H1 (cell line): ENCODE data around the gene ASTN2. TPM values are rescaled to one million over a fixed set of nuclear protein-coding genes. Genes with fewer than 3 reads are reported as not detected.

ENCODE experiments used
- CTCF ChIA-PET: fragments of 300-600 bp; sonication (Branson Sonifier 250); formaldehyde crosslinking; loops from one replicate; lab custom pipeline; 2021; ENCODE audit not compliant: partially characterized antibody; lab: Charles Lee
- POLR2A ChIA-PET: fragments of 300-600 bp; sonication (Branson Sonifier 250); formaldehyde crosslinking; loops from one replicate; lab custom pipeline; 2021; ENCODE audit warnings: inconsistent platforms; ENCODE audit not compliant: partially characterized antibody; lab: Charles Lee
- DNase-seq, 2 experiments: peaks; one replicate each; pipeline versions ENCODE4 v3.0.0 to v3.0.0-alpha.2; 2010 to 2022; ENCODE audit warnings: low spot score in 2 of 2, low read depth in 1 of 2, mixed read lengths in 1 of 2
- FAIRE-seq: peaks from 2 replicates; lab custom pipeline; 2011; peaks lifted over from hg19 to GRCh38; lab: Jason Lieb, UNC
- H2AFZ ChIP-seq: 2 replicates; pipeline ENCODE4 v1.8.1; 2012; ENCODE audit warnings: low read length, inconsistent platforms
- H2AK5ac ChIP-seq: 2 replicates; pipeline ENCODE4 v1.6.1; 2013; ENCODE audit warnings: low read depth, low read length
- H2BK120ac ChIP-seq: replicated peaks from 2 replicates; pipeline ENCODE3; 2013; ENCODE audit warnings: low read depth, low read length, inconsistent platforms
- H2BK12ac ChIP-seq: 2 replicates; pipeline ENCODE4 v1.6.1; 2013; ENCODE audit warnings: low read depth, low read length
- H2BK15ac ChIP-seq: 2 replicates; pipeline ENCODE4 v1.6.1; 2013; ENCODE audit warnings: low read length
- H2BK20ac ChIP-seq: 2 replicates; pipeline ENCODE4 v1.6.1; 2013; ENCODE audit warnings: low read length
- H2BK5ac ChIP-seq: 2 replicates; pipeline ENCODE4 v1.6.1; 2013; ENCODE audit warnings: low read depth, low read length
- H3K14ac ChIP-seq: 2 replicates; pipeline ENCODE4 v1.6.1; 2013; ENCODE audit warnings: inconsistent platforms; ENCODE audit not compliant: insufficient read length
- H3K18ac ChIP-seq: 2 replicates; pipeline ENCODE4 v1.6.1; 2013; ENCODE audit warnings: low read length; ENCODE audit errors: extremely low read depth
- H3K23ac ChIP-seq: 2 replicates; pipeline ENCODE4 v1.6.1; 2013; ENCODE audit warnings: inconsistent platforms; ENCODE audit not compliant: insufficient read length
- H3K23me2 ChIP-seq: 2 replicates; pipeline ENCODE4 v1.6.1; 2013; ENCODE audit warnings: low read depth, low read length
- H3K27ac ChIP-seq: 2 replicates; pipeline ENCODE4 v1.6.1; 2011; ENCODE audit warnings: low read depth, low read length, inconsistent platforms
- H3K27me3 ChIP-seq, 4 experiments: replicated peaks in 1 of 4; 1 replicate in 1 of 4; 2 replicates in 3 of 4; pipeline versions ENCODE4 v1.6.1 to v1.8.1; 2011 to 2013; ENCODE audit warnings: low read length in 3 of 4, mild to moderate bottlenecking in 3 of 4, inconsistent platforms in 2 of 4, mixed read lengths in 2 of 4, moderate library complexity in 1 of 4; ENCODE audit not compliant: control insufficient read depth in 3 of 4, insufficient read depth in 3 of 4; ENCODE audit errors: extremely low read depth in 1 of 4
- H3K36me3 ChIP-seq, 4 experiments: 2 replicates each; pipeline versions ENCODE4 v1.6.1 to v1.8.1; 2011 to 2013; ENCODE audit warnings: mild to moderate bottlenecking in 4 of 4, low read length in 3 of 4, moderate library complexity in 2 of 4, control low read depth in 1 of 4, inconsistent platforms in 1 of 4; ENCODE audit not compliant: insufficient read depth in 4 of 4, control insufficient read depth in 2 of 4
- H3K4ac ChIP-seq: replicated peaks from 2 replicates; pipeline ENCODE3; 2013; ENCODE audit warnings: low read length, low read depth, mixed read lengths, inconsistent platforms; ENCODE audit not compliant: insufficient read length
- H3K4me1 ChIP-seq, 4 experiments: replicated peaks in 1 of 4; 1 replicate in 1 of 4; 2 replicates in 3 of 4; pipeline versions ENCODE4 v1.6.1 to v1.8.1; 2011 to 2013; ENCODE audit warnings: low read length in 3 of 4, inconsistent platforms in 2 of 4, mixed read lengths in 1 of 4; ENCODE audit not compliant: insufficient read depth in 4 of 4, control insufficient read depth in 3 of 4
- H3K4me2 ChIP-seq, 2 experiments: 2 replicates each; pipeline versions ENCODE4 v1.6.1 to v1.8.1; 2011 to 2013; ENCODE audit warnings: low read depth in 2 of 2, low read length in 2 of 2, control low read depth in 1 of 2, inconsistent platforms in 1 of 2, mild to moderate bottlenecking in 1 of 2; ENCODE audit not compliant: insufficient read depth in 1 of 2
- H3K4me3 ChIP-seq, 4 experiments: fragments of 200-600, 300-600 bp in 1 of 4; sonication (generic), shearing (Covaris generic), sonication (Bioruptor Twin) in 1 of 4; 2 replicates each; pipeline versions ENCODE4 v1.5.1 to v1.8.1; 2011 to 2016; ENCODE audit warnings: low read length in 4 of 4, low read depth in 3 of 4, control low read depth in 2 of 4, inconsistent platforms in 2 of 4, mild to moderate bottlenecking in 2 of 4, mixed read lengths in 1 of 4, moderate library complexity in 1 of 4; ENCODE audit not compliant: insufficient read depth in 2 of 4; ENCODE audit errors: extremely low read depth in 1 of 4
- H3K56ac ChIP-seq: replicated peaks from 2 replicates; pipeline ENCODE3; 2013; ENCODE audit warnings: low read depth, mild to moderate bottlenecking, mixed read lengths, low read length, inconsistent platforms; ENCODE audit not compliant: insufficient read length
- H3K79me1 ChIP-seq: 2 replicates; pipeline ENCODE4 v1.6.1; 2013; ENCODE audit warnings: low read depth, low read length, control low read depth
- H3K79me2 ChIP-seq, 2 experiments: 2 replicates each; pipeline versions ENCODE4 v1.6.1 to v1.8.1; 2012 to 2013; ENCODE audit warnings: low read length in 2 of 2, mild to moderate bottlenecking in 2 of 2, inconsistent platforms in 1 of 2; ENCODE audit not compliant: insufficient read depth in 2 of 2, control insufficient read depth in 1 of 2
- H3K9ac ChIP-seq, 4 experiments: replicated peaks in 1 of 4; 1 replicate in 1 of 4; 2 replicates in 3 of 4; pipeline versions ENCODE4 v1.6.1 to v1.8.1; 2011 to 2013; ENCODE audit warnings: low read depth in 3 of 4, low read length in 3 of 4, control low read depth in 2 of 4, mild to moderate bottlenecking in 2 of 4, moderate library complexity in 2 of 4, inconsistent platforms in 1 of 4; ENCODE audit errors: extremely low read depth in 1 of 4
- H3K9me3 ChIP-seq, 2 experiments: 2 replicates each; pipeline versions ENCODE4 v1.6.1 to v1.8.1; 2012 to 2013; ENCODE audit warnings: mild to moderate bottlenecking in 2 of 2, moderate library complexity in 2 of 2, control low read depth in 1 of 2, inconsistent platforms in 1 of 2, low read depth in 1 of 2, low read length in 1 of 2, mixed read lengths in 1 of 2; ENCODE audit not compliant: insufficient read depth in 2 of 2
- H4K20me1 ChIP-seq, 2 experiments: replicated peaks in 1 of 2; 2 replicates each; pipeline versions ENCODE3 to v1.8.1; 2011 to 2013; ENCODE audit warnings: inconsistent platforms in 2 of 2, low read length in 2 of 2, mild to moderate bottlenecking in 1 of 2; ENCODE audit not compliant: insufficient read depth in 2 of 2, control insufficient read depth in 1 of 2
- H4K5ac ChIP-seq: 2 replicates; pipeline ENCODE4 v1.6.1; 2013; ENCODE audit warnings: low read length, low read depth, mixed read lengths, inconsistent platforms; ENCODE audit not compliant: insufficient read length
- H4K8ac ChIP-seq: 2 replicates; pipeline ENCODE4 v1.8.0; 2013; ENCODE audit warnings: mild to moderate bottlenecking, moderate library complexity, low read length, inconsistent platforms; ENCODE audit not compliant: insufficient read depth; ENCODE audit errors: extremely low read depth
- H4K91ac ChIP-seq: replicated peaks from 2 replicates; pipeline ENCODE3; 2013; ENCODE audit warnings: low read length, mixed read lengths, inconsistent platforms; ENCODE audit not compliant: insufficient read length
- CBX8 ChIP-seq: fragments of 300-800, 300-1000 bp; sonication (generic); IDR thresholded peaks from 2 replicates; pipeline ENCODE4 v1.7.1; 2016; ENCODE audit warnings: low read depth, low read length, borderline replicate concordance
- CHD2 ChIP-seq: IDR thresholded peaks from 2 replicates; pipeline ENCODE4 v1.6.1; 2012; ENCODE audit warnings: low read length, improper control_type of control experiment
- CTBP2 ChIP-seq: IDR thresholded peaks from 2 replicates; pipeline ENCODE4 v1.7.0; 2011; ENCODE audit warnings: borderline replicate concordance, mild to moderate bottlenecking, moderate library complexity, mixed read lengths, low read length; ENCODE audit not compliant: insufficient read depth, insufficient read length
- HDAC6 ChIP-seq: IDR thresholded peaks from one replicate; pipeline ENCODE4 v1.7.1; 2012; ENCODE audit warnings: low read depth, mild to moderate bottlenecking, inconsistent platforms, low read length, moderate library complexity
- KDM4A ChIP-seq: IDR thresholded peaks from one replicate; pipeline ENCODE4 v1.7.1; 2012; ENCODE audit warnings: low read depth, mild to moderate bottlenecking, moderate library complexity, low read length, inconsistent platforms; ENCODE audit not compliant: severe bottlenecking
- POLR2AphosphoS5 ChIP-seq: IDR thresholded peaks from 2 replicates; pipeline ENCODE4 v1.6.1; 2011; ENCODE audit warnings: low read depth, low read length
- SUZ12 ChIP-seq: fragments of 200-600 bp; sonication (generic); IDR thresholded peaks from 2 replicates; pipeline ENCODE4 v1.6.1; 2012; ENCODE audit warnings: mild to moderate bottlenecking, inconsistent platforms, low read length, moderate library complexity, mixed read lengths
- TBP ChIP-seq: IDR thresholded peaks from 2 replicates; pipeline ENCODE4 v1.6.1; 2011; ENCODE audit warnings: low read depth, low read length, improper control_type of control experiment
- WGBS, 2 experiments: shearing (Covaris generic) in 1 of 2; methylation state at CpG; one replicate each; pipeline versions ENCODE4 v1.1.6 to v1.1.7; 2013 to 2015; ENCODE audit warnings: low lambda C conversion rate in 2 of 2, mixed read lengths in 2 of 2, inconsistent platforms in 1 of 2, low coverage in 1 of 2, missing lambda C conversion rate in 1 of 2; ENCODE audit not compliant: insufficient replicate concordance in 2 of 2, insufficient coverage in 1 of 2, insufficient read length in 1 of 2; ENCODE audit errors: extremely low coverage in 1 of 2, missing lambda C conversion rate in 1 of 2; 5-methylcytosine and 5-hydroxymethylcytosine counted together
- polyA plus RNA-seq, 7 experiments: library from polyadenylated mRNA; depleted of rRNA in 3 of 7; stranded (reverse) in 5 of 7; unstranded in 2 of 7; fragments of >200 nt in 5 of 7; fragments of 200-250 nt in 2 of 7; gene quantifications; 1 replicate in 5 of 7; 2 replicates in 1 of 7; 4 replicates in 1 of 7; pipeline versions ENCODE4 v1.2.1 to v1.2.3, GENCODE V29; 2011 to 2013; ENCODE audit warnings: missing spikeins in 2 of 7, mixed read lengths in 2 of 7
- total RNA-seq: library from RNA; stranded (reverse); fragmentation: NEBNext Ultra II Directional; extraction: Animal tissue kit (Norgen Biotek cat#: 25700); gene quantifications from 2 replicates; pipeline ENCODE4 v1.2.1, GENCODE V29; 2021
- TF ChIP-seq, protein P1 (sequence below): IDR thresholded peaks from 2 replicates; pipeline ENCODE4 v1.6.1; 2011; ENCODE audit warnings: low read length, improper control_type of control experiment

ASTN2 gene
- total and polyA plus RNA-seq, 2 of the 8 experiments (the other 6 are each of a cell fraction or from before 2014, with no cell fraction given): 8.2 to 13.7 TPM

DNA sequence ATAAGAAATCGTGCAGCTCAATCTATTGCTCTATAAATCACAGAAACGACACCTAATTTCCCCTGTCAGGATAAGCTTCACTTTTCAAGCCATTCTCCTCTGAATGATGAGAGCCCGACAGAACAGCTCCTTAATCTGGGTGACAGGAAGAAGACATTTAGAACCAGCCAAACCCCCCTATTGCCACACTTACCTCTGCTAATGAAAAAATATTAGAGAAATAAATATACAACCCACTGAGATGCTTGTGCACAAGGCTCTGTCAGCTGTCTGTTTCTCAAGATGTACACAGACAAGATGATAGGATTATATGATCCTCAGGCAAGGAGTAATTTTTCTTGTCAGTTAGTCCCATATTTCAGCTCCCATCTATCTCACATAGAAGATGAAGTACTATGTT, 785.2 kb downstream of the ASTN2 start:
- POLR2A ChIA-PET: no interaction called here
- no peak overlapping the region for H3K4me2 ChIP-seq
- 89% methylated on average over 3 of the region's 3 CpGs; no CpG with 5 or more reads in 1 of the 2 experiments for WGBS, 2 experiments

More for the DNA sequence above, 785.2 kb downstream of the ASTN2 start:
- Histone ChIP-seq H3K14ac (no peak overlapping the region), H4K8ac (no peak overlapping the region), H3K79me1 (no peaks in the 10 kb centered on the region), H3K23me2 (no peaks in the 10 kb centered on the region), H3K9me3 (no peaks in the 10 kb centered on the region), H3K27ac (no peak overlapping the region), H3K18ac (no peak overlapping the region), H4K20me1 (no peaks in the 10 kb centered on the region), H4K91ac (no peak overlapping the region), H2AK5ac (no peak overlapping the region), H3K23ac (no peak overlapping the region), H3K56ac (no peak overlapping the region), H2BK12ac (no peak overlapping the region), H2BK15ac (no peak overlapping the region), H3K27me3 (no peaks in the 10 kb centered on the region), H3K4me1 (peaks cover 0 to 4% (median 0%) of the 10 kb centered on the region in 4 experiments; a peak in 1 of 7 replicates), H3K79me2 (no peaks in the 10 kb centered on the region), H2BK20ac (no peak overlapping the region), H3K36me3 (no peaks in the 10 kb centered on the region), H2AFZ (no peak overlapping the region), H3K9ac (no peak overlapping the region), H2BK120ac (no peak overlapping the region), H3K4ac (no peak overlapping the region), H2BK5ac (no peak overlapping the region), H3K4me3 (no peak overlapping the region), H4K5ac (no peak overlapping the region)
- TF ChIP-seq KDM4A (no peak), HDAC6 (no peak), SUZ12 (no peak), CTBP2 (no peak), TBP (no peak), CBX8 (no peak), CHD2 (no peak), POLR2AphosphoS5 (no peak)
- TF ChIP-seq, protein P1, sequence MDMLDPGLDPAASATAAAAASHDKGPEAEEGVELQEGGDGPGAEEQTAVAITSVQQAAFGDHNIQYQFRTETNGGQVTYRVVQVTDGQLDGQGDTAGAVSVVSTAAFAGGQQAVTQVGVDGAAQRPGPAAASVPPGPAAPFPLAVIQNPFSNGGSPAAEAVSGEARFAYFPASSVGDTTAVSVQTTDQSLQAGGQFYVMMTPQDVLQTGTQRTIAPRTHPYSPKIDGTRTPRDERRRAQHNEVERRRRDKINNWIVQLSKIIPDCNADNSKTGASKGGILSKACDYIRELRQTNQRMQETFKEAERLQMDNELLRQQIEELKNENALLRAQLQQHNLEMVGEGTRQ: no peak
- no peak for DNase-seq
- no peak for FAIRE-seq
- CTCF ChIA-PET: interaction anchor here (0.9 to 3.0 kb wide), 3 partner anchors 17 to 40 kb away, joined by 3 to 10 read pairs (median 4); no protein-coding TSS in a partner anchor
